Neural crest cell (in vitro differentiated cells): ENCODE data around the gene TRIM22. TPM values are rescaled to one million over a fixed set of nuclear protein-coding genes. Genes with fewer than 3 reads are reported as not detected.

Experiments used
- DNase-seq: peaks from one replicate; pipeline ENCODE4 v3.0.0; 2021; ENCODE audit warnings: low read depth, mixed read lengths, low spot score
- H3K27ac Mint-ChIP-seq: one replicate; pipeline ENCODE4 v1.8.0; 2021; ENCODE audit warnings: mild to moderate bottlenecking, mixed read lengths; ENCODE audit not compliant: unreplicated experiment
- H3K27me3 Mint-ChIP-seq: 2 replicates; pipeline ENCODE4 v1.8.0; 2021; ENCODE audit warnings: low read depth, mild to moderate bottlenecking, mixed read lengths
- H3K36me3 Mint-ChIP-seq: 2 replicates; pipeline ENCODE4 v1.8.0; 2021; ENCODE audit warnings: low read depth, mild to moderate bottlenecking, mixed read lengths
- H3K4me1 Mint-ChIP-seq: 2 replicates; pipeline ENCODE4 v1.8.0; 2021; ENCODE audit warnings: mixed read lengths
- H3K4me3 Mint-ChIP-seq: one replicate; pipeline ENCODE4 v1.8.0; 2021; ENCODE audit warnings: mild to moderate bottlenecking, mixed read lengths
- H3K9me3 Mint-ChIP-seq: 2 replicates; pipeline ENCODE4 v1.8.0; 2021; ENCODE audit warnings: mixed read lengths
- total RNA-seq: library from RNA; stranded (reverse); gene quantifications from 2 replicates; pipeline ENCODE4 v1.2.1, GENCODE V29; 2021
- TF ChIP-seq, protein P1 (sequence below): fragments of 200-600 bp; sonication (generic); conservative IDR thresholded peaks from 2 replicates; pipeline ENCODE4 v1.5.0; 2021; ENCODE audit warnings: antibody characterized with exemption, mild to moderate bottlenecking

Gene TRIM22
- total RNA-seq, 1 donor from 2014 or later = 3.1 TPM

DNA sequence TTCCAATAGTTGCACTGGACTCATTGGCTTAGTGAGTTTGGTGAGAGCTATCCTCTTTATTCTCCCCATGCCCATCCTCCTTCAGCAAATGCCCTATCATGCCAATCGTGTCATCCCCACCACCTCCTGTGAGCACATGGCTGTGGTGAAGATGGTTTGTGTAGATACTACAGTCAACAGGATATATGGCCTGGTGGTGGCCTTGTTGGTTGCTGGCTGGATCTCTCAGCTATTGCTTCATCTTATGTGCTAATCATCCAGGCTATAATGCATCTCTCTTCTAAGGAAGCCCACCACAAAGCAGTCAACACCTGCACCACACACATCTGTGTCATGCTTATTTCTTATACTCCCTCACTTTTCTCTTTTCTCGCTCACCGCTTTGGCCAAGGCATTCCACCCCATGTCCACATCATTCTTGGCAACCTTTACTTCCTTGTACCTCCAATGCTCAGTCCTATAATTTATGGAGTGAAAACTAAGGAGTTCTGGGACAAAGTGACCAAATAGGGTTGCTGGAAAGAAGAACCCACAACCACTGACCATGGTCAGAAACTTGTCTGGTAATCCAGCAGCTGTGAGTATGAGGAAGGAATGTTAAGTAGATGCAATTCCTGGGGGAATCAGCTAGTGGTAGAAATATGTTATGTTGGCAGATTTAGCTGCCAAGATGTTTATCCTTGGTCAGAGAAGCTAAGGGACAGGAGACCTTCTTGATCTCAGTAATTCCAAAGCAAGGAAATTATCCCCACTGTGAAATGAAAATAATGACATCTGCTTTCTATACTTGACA is 30.3 kb downstream of the TRIM22 start:
- TF ChIP-seq, protein P1, sequence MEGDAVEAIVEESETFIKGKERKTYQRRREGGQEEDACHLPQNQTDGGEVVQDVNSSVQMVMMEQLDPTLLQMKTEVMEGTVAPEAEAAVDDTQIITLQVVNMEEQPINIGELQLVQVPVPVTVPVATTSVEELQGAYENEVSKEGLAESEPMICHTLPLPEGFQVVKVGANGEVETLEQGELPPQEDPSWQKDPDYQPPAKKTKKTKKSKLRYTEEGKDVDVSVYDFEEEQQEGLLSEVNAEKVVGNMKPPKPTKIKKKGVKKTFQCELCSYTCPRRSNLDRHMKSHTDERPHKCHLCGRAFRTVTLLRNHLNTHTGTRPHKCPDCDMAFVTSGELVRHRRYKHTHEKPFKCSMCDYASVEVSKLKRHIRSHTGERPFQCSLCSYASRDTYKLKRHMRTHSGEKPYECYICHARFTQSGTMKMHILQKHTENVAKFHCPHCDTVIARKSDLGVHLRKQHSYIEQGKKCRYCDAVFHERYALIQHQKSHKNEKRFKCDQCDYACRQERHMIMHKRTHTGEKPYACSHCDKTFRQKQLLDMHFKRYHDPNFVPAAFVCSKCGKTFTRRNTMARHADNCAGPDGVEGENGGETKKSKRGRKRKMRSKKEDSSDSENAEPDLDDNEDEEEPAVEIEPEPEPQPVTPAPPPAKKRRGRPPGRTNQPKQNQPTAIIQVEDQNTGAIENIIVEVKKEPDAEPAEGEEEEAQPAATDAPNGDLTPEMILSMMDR = no peak
- H3K27ac Mint-ChIP-seq = no peak overlapping the region
- no peaks in the 10 kb centered on the region for H3K4me1 Mint-ChIP-seq
- H3K4me3 Mint-ChIP-seq = no peak overlapping the region
- H3K9me3 Mint-ChIP-seq = peaks cover 4% of the 10 kb centered on the region
- H3K27me3 Mint-ChIP-seq = peaks cover 12% of the 10 kb centered on the region
- no peak for DNase-seq
- no peaks in the 10 kb centered on the region for H3K36me3 Mint-ChIP-seq

DNA sequence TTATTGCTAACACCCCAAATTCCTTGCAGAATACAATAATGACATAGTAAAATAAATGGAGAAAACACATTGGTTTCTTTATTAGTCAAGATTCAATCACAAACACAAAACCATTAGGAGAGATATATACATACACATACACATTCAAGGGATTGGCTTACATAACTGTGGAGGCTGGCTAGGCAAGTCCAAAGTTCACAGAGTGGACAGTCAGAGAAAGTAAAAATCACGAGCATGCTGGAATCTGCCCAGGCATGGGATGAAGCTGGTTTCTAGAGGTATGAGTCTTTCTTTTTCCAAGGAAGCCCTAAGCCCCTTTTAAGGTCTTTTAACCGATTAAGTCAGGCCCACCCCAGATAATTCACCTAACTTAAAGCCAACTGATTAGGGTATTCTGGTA is 33.0 kb downstream of the TRIM22 start:
- H3K27me3 Mint-ChIP-seq = peaks cover 16% of the 10 kb centered on the region
- no peak overlapping the region for H3K4me3 Mint-ChIP-seq

DNA sequence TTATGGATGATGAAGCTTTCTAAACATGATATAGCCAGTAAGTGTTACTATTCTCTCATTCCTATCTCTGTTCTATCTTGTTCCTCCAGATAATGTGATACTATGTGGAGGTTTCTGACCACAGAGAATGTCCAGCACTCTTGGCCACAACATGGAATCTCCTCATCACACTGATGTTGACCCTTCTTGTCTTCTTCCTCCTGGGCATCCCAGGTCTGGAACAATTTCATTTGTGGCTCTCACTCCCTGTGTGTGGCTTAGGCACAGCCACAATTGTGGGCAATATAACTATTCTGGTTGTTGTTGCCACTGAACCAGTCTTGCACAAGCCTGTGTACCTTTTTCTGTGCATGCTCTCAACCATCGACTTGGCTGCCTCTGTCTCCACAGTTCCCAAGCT is 36.8 kb downstream of the TRIM22 start:
- H3K36me3 Mint-ChIP-seq = no peaks in the 10 kb centered on the region
- H3K4me1 Mint-ChIP-seq = no peaks in the 10 kb centered on the region
- no peaks in the 10 kb centered on the region for H3K9me3 Mint-ChIP-seq
- DNase-seq = no peak
- peaks cover 31% of the 10 kb centered on the region for H3K27me3 Mint-ChIP-seq
- no peak overlapping the region for H3K27ac Mint-ChIP-seq
- H3K4me3 Mint-ChIP-seq = no peak overlapping the region
- TF ChIP-seq, protein P1 = no peak

More for the DNA sequence above, 33.0 kb downstream of the TRIM22 start:
- no peak overlapping the region for H3K27ac Mint-ChIP-seq
- no peaks in the 10 kb centered on the region for H3K36me3 Mint-ChIP-seq
- peaks cover 4% of the 10 kb centered on the region for H3K9me3 Mint-ChIP-seq
- no peak for DNase-seq
- H3K4me1 Mint-ChIP-seq = no peaks in the 10 kb centered on the region
- TF ChIP-seq, protein P1 = no peak

DNA sequence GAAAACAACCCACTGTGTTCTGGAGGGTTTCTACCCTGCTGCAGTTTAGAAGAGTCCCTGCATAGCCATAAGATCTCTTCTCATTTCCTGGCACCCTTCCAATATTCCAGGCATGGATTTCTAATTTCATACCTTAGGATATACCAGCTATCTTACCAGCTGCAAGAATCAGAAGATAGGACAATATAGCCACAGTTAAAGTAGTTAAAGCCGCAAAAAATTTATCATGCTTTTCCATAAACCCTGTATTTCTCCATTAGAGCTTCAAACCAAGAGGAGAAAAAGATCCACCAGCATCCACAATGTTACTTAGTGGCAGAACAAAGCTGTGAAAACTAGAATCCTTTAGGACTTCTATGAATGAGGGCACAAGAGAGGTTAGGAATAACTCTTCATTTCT is 38.1 kb downstream of the TRIM22 start:
- Mint-ChIP-seq H3K4me3 (no peak overlapping the region), H3K27me3 (peaks cover 34% of the 10 kb centered on the region), H3K27ac (no peak overlapping the region), H3K9me3 (no peaks in the 10 kb centered on the region), H3K4me1 (no peaks in the 10 kb centered on the region), H3K36me3 (no peaks in the 10 kb centered on the region)
- DNase-seq = no peak
- TF ChIP-seq, protein P1 = no peak

DNA sequence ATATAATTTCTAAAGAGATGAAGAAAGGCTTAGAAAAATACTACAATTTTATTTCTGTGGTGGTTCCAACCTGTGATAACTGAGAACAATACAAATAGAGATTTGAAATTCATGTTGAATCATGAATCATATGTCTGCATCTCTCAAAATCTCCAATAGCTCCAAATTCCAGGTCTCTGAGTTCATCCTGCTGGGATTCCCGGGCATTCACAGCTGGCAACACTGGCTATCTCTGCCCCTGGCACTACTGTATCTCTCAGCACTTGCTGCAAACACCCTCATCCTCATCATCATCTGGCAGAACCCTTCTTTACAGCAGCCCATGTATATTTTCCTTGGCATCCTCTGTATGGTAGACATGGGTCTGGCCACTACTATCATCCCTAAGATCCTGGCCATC is 46.8 kb downstream of the TRIM22 start, which contains the start of gene OR56B1:
TSS of gene OR56B1 (plus strand) at position 53 of the 400 bp plus-strand sequence. CDS start at position 122, 69 bp downstream.
- Mint-ChIP-seq H3K36me3 (no peaks in the 10 kb centered on the region), H3K27me3 (peaks cover 24% of the 10 kb centered on the region), H3K4me3 (no peak within 1 kb of the TSS), H3K4me1 (peaks cover 9% of the 10 kb centered on the region), H3K9me3 (no peaks in the 10 kb centered on the region), H3K27ac (no peak within 1 kb of the TSS)
- DNase-seq = no peak
- TF ChIP-seq, protein P1 = no peak
